K562 (cell line): ENCODE measurements around the gene DENND1A. TPM values are rescaled to one million over a fixed set of nuclear protein-coding genes. Genes with fewer than 3 reads are reported as not detected.

Experiments used
- ATAC-seq: fragments of 200-7000 bp; cut with Tn5 transposase; 3 replicates; pipeline ENCODE4 v1.9.1; 2020; ENCODE audit warnings: moderate library complexity
- BruUV-seq: library from RNA; stranded (reverse); fragments of 400-500 nt; replicated peaks from 2 replicates; lab custom pipeline; 2021; lab: Mats Ljungman, UMichigan
- CTCF ChIA-PET: fragments of 300-600 bp; formaldehyde crosslinking; extraction: SDS; loops from one replicate; lab custom pipeline; 2021; ENCODE audit warnings: low intra/inter-chr PET ratio; lab: Yijun Ruan, JAX
- POLR2A ChIA-PET: fragments of 300-600, 350-650 bp; sonication (Branson Sonifier 250); formaldehyde crosslinking; extraction: SDS; loops from one replicate; lab custom pipeline; 2021; ENCODE audit warnings: antibody characterized with exemption, inconsistent platforms; lab: Yijun Ruan, JAX
- DNase-seq, 4 experiments: peaks; one replicate each; pipeline versions ENCODE4 v3.0.0 to v3.0.0-alpha.2; 2011 to 2018; ENCODE audit warnings: low spot score in 3 of 4, mixed read lengths in 3 of 4; ENCODE audit errors: extremely low read depth in 1 of 4
- FAIRE-seq: peaks from 2 replicates; lab custom pipeline; 2011; peaks lifted over from hg19 to GRCh38; lab: Jason Lieb, UNC
- H2AFZ ChIP-seq: 2 replicates; pipeline ENCODE4 v1.6.0; 2011; ENCODE audit warnings: low read depth, low read length, control low read depth, inconsistent platforms
- H3K27ac ChIP-seq: fragments of 200-600 bp; 3 replicates; pipeline ENCODE4 v1.8.0; 2011; ENCODE audit warnings: low read depth, mild to moderate bottlenecking, control low read depth, inconsistent platforms, low read length, moderate library complexity, mixed read lengths; ENCODE audit errors: extremely low read depth
- H3K27me3 ChIP-seq, 2 experiments: fragments of 300-600 bp in 1 of 2; 2 replicates in 1 of 2; 3 replicates in 1 of 2; pipeline versions ENCODE4 v1.6.0 to v1.8.0; 2011; ENCODE audit warnings: inconsistent platforms in 2 of 2, low read length in 2 of 2, mild to moderate bottlenecking in 1 of 2, mixed read lengths in 1 of 2, moderate library complexity in 1 of 2; ENCODE audit not compliant: control insufficient read depth in 2 of 2, insufficient read depth in 2 of 2
- H3K36me3 ChIP-seq: fragments of 300-600 bp; 3 replicates; pipeline ENCODE4 v1.8.0; 2011; ENCODE audit warnings: mild to moderate bottlenecking, low read length, inconsistent platforms; ENCODE audit not compliant: control insufficient read depth, insufficient read depth
- H3K4me1 ChIP-seq, 2 experiments: fragments of 200-600 bp in 1 of 2; replicated peaks in 1 of 2; 2 replicates in 1 of 2; 3 replicates in 1 of 2; pipeline versions ENCODE4 v1.5.1 to v1.8.0; 2011; ENCODE audit warnings: inconsistent platforms in 2 of 2, low read length in 2 of 2, mild to moderate bottlenecking in 1 of 2, mixed read lengths in 1 of 2, moderate library complexity in 1 of 2; ENCODE audit not compliant: control insufficient read depth in 2 of 2, insufficient read depth in 2 of 2
- H3K4me2 ChIP-seq: 2 replicates; pipeline ENCODE4 v1.6.1; 2011; ENCODE audit warnings: low read length, control low read depth, inconsistent platforms, mixed read lengths; ENCODE audit not compliant: insufficient read depth
- H3K4me3 ChIP-seq: fragments of 200-600 bp; sonication (generic), shearing (Covaris generic); 2 replicates; pipeline ENCODE4 v1.5.1; 2016; ENCODE audit warnings: control low read depth, inconsistent platforms
- H3K79me2 ChIP-seq: fragments of 200-600 bp; 3 replicates; pipeline ENCODE4 v1.8.0; 2011; ENCODE audit warnings: low read length, inconsistent platforms; ENCODE audit not compliant: control insufficient read depth, insufficient read depth
- H3K9ac ChIP-seq, 2 experiments: 2 replicates each; pipeline versions ENCODE4 v1.6.0 to v1.6.1; 2011; ENCODE audit warnings: low read depth in 2 of 2, low read length in 2 of 2, control low read depth in 1 of 2, inconsistent platforms in 1 of 2, mild to moderate bottlenecking in 1 of 2, mixed read lengths in 1 of 2; ENCODE audit not compliant: insufficient read depth in 1 of 2
- H3K9me1 ChIP-seq: one replicate; pipeline ENCODE4 v1.6.0; 2011; ENCODE audit warnings: inconsistent platforms, mild to moderate bottlenecking, low read length, moderate library complexity; ENCODE audit not compliant: control insufficient read depth, insufficient read depth
- H3K9me3 ChIP-seq: replicated peaks from 2 replicates; pipeline ENCODE4 v1.5.1; 2011; ENCODE audit warnings: low read depth, low read length, inconsistent platforms; ENCODE audit not compliant: control insufficient read depth, insufficient read depth
- H4K20me1 ChIP-seq: replicated peaks from 2 replicates; pipeline ENCODE4 v1.6.1; 2011; ENCODE audit warnings: low read length, inconsistent platforms, mixed read lengths; ENCODE audit not compliant: control insufficient read depth, insufficient read depth
- CBX5 ChIP-seq: IDR thresholded peaks from 2 replicates; pipeline ENCODE4 v1.6.1; 2014; ENCODE audit warnings: low read depth, borderline replicate concordance
- EHMT2 ChIP-seq: fragments of 450-650 bp; IDR thresholded peaks from 2 replicates; pipeline ENCODE4 v1.6.1; 2018; ENCODE audit warnings: antibody characterized with exemption
- POLR2G ChIP-seq: fragments of 200-400 bp; formaldehyde crosslinking; IDR thresholded peaks from 2 replicates; pipeline ENCODE4 v1.6.1; 2017; ENCODE audit warnings: low read depth, mild to moderate bottlenecking, antibody characterized with exemption, low read length, moderate library complexity
- TRIM28 ChIP-seq: fragments of 450-650 bp; IDR thresholded peaks from 2 replicates; pipeline ENCODE4 v1.6.1; 2017
- ZNF12 ChIP-seq: sonication (generic); formaldehyde crosslinking; IDR thresholded peaks from 2 replicates; pipeline ENCODE4 v1.4.0; 2020; ENCODE audit warnings: mild to moderate bottlenecking, missing genetic modification reagents
- ZZZ3 ChIP-seq: fragments of 450-650 bp; IDR thresholded peaks from 2 replicates; pipeline ENCODE4 v1.6.1; 2016; ENCODE audit warnings: antibody characterized with exemption, mild to moderate bottlenecking, moderate library complexity
- WGBS: fragments of 100-300 bp; shearing (Covaris generic); methylation state at CpG from one replicate; pipeline ENCODE4 v1.1.6; 2016; ENCODE audit warnings: low coverage, mixed read lengths; ENCODE audit not compliant: insufficient coverage; ENCODE audit errors: missing lambda C conversion rate; 5-methylcytosine and 5-hydroxymethylcytosine counted together
- in situ Hi-C: fragments of 300-500 bp; cut with MboI; formaldehyde crosslinking; loops from 4 replicates; pipeline ENCODE4 v1.15.0; 2018; ENCODE audit warnings: inconsistent platforms, mixed read lengths
- intact Hi-C: fragments of 100-400 bp; cut with micrococcal nuclease; formaldehyde crosslinking; loops from 2 replicates; pipeline ENCODE4 v1.14.2; 2022
- polyA plus RNA-seq, 8 experiments: library from polyadenylated mRNA; depleted of rRNA in 4 of 8; stranded (reverse) in 5 of 8; unstranded in 3 of 8; fragments of >200 nt; fragmentation: Nextera tagmentation in 2 of 8; fragmentation: Illumina TruSeq in 1 of 8; extraction: Ambion mirVana in 2 of 8; extraction: Trizol in 1 of 8; gene quantifications; 2 replicates each; pipeline versions ENCODE4 v1.2.1 to v1.2.3, GENCODE V29; 2011 to 2014; ENCODE audit warnings: inconsistent platforms in 1 of 8, missing spikeins in 1 of 8
- total RNA-seq, 7 experiments: library from RNA; depleted of rRNA in 6 of 7; stranded (reverse); fragments of >200 nt in 6 of 7; fragmentation: Illumina TruSeq in 2 of 7; extraction: Trizol in 2 of 7; gene quantifications; 2 replicates each; pipeline versions ENCODE4 v1.2.1 to v1.2.3, GENCODE V29; 2011 to 2021; ENCODE audit warnings: low replicate concordance in 1 of 7
- TF ChIP-seq, protein P1 (sequence below): fragments of 200-800 bp; sonication (Bioruptor generic); IDR thresholded peaks from 2 replicates; pipeline ENCODE4 v1.6.1; 2017; ENCODE audit warnings: missing genetic modification characterization, missing compliant biosample characterization
- TF ChIP-seq, protein P2 (sequence below): sonication (generic); formaldehyde crosslinking; IDR thresholded peaks from 2 replicates; pipeline ENCODE4 v1.8.1; 2022; ENCODE audit warnings: missing genetic modification reagents

Gene DENND1A
- total and polyA plus RNA-seq, 9 of the 15 experiments (the other 6 are each of a cell fraction or from before 2014, with no cell fraction given), result 7.6 to 29.5 (median 15.7) TPM

DNA sequence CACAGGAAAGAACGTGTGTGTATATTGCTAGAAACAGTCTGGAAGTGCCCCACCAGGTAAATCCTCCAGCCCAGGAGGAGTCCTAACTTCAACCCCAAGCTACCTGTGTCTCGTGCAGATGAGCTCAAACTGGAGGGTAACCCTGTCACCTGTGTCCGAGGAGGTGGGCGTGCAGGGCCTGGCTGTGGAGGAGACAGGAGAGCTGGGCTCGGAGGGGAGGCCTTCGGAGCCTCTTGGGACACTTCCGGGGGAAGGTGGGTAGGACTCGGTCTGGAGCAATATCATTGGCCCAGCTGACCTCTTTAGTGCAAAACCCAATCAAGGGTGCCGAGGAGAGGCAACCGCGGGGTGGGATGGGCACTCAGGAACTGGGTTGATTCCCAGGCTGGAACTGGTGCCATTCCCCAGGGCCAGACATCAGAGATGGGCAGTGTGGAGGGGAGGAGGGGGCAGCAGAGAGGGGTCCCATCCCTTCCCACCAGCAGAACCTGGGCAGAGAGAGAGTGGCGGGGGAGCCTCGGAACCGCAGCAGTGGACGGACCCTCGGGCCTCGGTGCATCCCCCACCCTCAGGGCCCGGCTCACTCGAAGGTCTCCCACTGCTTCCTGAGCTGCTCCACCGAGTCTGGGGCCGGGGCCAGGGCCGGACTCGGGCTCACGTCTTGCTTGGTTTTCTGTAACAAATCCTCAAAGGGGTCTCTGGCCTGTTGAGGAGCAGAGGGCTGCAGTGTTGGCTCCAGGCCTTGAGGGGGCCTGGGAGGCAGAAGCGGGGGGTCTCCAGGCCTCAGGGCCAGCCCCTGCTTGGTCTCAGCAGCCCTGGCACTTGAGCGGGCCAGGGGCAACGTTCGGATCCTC is 548.8 kb downstream of the DENND1A start (continued):
- TF ChIP-seq ZNF12 (no peak), ZZZ3 (no peak), EHMT2 (no peak)
- TF ChIP-seq, protein P1, sequence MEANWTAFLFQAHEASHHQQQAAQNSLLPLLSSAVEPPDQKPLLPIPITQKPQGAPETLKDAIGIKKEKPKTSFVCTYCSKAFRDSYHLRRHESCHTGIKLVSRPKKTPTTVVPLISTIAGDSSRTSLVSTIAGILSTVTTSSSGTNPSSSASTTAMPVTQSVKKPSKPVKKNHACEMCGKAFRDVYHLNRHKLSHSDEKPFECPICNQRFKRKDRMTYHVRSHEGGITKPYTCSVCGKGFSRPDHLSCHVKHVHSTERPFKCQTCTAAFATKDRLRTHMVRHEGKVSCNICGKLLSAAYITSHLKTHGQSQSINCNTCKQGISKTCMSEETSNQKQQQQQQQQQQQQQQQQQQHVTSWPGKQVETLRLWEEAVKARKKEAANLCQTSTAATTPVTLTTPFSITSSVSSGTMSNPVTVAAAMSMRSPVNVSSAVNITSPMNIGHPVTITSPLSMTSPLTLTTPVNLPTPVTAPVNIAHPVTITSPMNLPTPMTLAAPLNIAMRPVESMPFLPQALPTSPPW (CRISPR knock-in tag), result no peak
- TF ChIP-seq, protein P2, sequence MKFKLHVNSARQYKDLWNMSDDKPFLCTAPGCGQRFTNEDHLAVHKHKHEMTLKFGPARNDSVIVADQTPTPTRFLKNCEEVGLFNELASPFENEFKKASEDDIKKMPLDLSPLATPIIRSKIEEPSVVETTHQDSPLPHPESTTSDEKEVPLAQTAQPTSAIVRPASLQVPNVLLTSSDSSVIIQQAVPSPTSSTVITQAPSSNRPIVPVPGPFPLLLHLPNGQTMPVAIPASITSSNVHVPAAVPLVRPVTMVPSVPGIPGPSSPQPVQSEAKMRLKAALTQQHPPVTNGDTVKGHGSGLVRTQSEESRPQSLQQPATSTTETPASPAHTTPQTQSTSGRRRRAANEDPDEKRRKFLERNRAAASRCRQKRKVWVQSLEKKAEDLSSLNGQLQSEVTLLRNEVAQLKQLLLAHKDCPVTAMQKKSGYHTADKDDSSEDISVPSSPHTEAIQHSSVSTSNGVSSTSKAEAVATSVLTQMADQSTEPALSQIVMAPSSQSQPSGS, result no peak

DNA sequence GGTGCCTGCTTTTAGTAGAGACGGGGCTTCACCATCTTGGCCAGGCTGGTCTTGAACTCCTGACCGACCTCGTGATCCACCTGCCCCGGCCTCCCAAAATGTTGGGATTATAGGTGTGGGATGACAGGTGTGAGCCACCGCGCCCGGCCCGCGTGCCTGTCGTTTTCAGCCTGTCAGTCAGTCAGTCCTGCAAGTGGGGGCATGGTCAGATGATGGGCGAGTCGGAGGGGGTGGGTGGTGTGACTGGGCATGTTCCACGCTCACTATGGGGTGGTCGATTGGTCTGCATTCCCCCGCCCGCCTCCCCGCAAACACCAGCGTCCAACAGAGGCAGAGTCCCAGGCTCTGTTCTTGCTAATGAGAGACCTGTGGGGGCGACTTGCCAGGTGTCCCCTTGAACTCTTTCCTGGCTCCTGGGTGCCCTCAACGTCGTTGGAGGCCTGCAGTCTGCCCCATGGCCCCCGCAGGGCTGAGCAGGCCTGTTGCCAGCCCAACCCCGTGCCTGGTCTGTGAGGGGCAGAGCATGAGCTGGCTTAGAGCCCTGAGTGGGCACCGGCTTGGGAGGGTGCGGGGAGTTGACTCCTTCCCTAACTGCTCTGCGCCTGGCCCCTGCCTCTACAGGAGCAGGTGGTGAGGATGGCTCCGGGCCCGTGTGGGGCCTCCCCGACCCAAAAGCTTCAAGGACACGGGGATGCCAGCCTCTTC is 550.8 kb downstream of the DENND1A start:
- no peak overlapping the region; a peak in 1 of 4 replicates for H3K9ac ChIP-seq
- peaks cover 4% of the 10 kb centered on the region for H3K9me1 ChIP-seq
- FAIRE-seq (no peak), ATAC-seq (no peak)
- no peaks in the 10 kb centered on the region for H3K9me3 ChIP-seq
- H4K20me1 ChIP-seq, result no peaks in the 10 kb centered on the region
- H3K4me2 ChIP-seq, result no peak overlapping the region
- BruUV-seq, result no TSS peak
- peaks cover 13 to 73% of the 10 kb centered on the region in 2 experiments for H3K4me1 ChIP-seq
- no peaks in the 10 kb centered on the region for H3K36me3 ChIP-seq
- H3K79me2 ChIP-seq, result no peaks in the 10 kb centered on the region
- H3K4me3 ChIP-seq, result no peak overlapping the region
- POLR2A ChIA-PET, result interaction anchor here (1.1 kb wide), 1 partner anchor 10 kb away, joined by 3 read pairs; no protein-coding TSS in a partner anchor
- no peaks in the 10 kb centered on the region for H3K27me3 ChIP-seq
- no peak overlapping the region for H2AFZ ChIP-seq
- 61% methylated on average over 30 of the region's 30 CpGs for WGBS
- CTCF ChIA-PET, result no interaction called here
- 0 out of 2 replicates have a peak, but pooled peaks have one; percentile 37 for TF ChIP-seq POLR2G
- no peak for TF ChIP-seq TRIM28
- no peak for TF ChIP-seq CBX5
- TF ChIP-seq, all 486 proteins: peak for 1
- intact Hi-C loops (no loop called here), in situ Hi-C loops (no loop called here)
- H3K27ac ChIP-seq, result no peak overlapping the region
- no peak for DNase-seq
